GM18517 (cell line): ENCODE data around the gene GLYR1.
"Not testable (repeated sequence)": the region's sequence is repeated elsewhere in the genome, so short reads cannot be mapped to it uniquely, and the experiment has no call there.

Source experiments
- ATAC-seq: cut with Tn5 transposase; IDR thresholded peaks from one replicate; pipeline ENCODE4 v1.9.1; 2021; ENCODE audit warnings: mild to moderate bottlenecking, moderate library complexity; ENCODE audit not compliant: unreplicated experiment

Gene GLYR1

DNA sequence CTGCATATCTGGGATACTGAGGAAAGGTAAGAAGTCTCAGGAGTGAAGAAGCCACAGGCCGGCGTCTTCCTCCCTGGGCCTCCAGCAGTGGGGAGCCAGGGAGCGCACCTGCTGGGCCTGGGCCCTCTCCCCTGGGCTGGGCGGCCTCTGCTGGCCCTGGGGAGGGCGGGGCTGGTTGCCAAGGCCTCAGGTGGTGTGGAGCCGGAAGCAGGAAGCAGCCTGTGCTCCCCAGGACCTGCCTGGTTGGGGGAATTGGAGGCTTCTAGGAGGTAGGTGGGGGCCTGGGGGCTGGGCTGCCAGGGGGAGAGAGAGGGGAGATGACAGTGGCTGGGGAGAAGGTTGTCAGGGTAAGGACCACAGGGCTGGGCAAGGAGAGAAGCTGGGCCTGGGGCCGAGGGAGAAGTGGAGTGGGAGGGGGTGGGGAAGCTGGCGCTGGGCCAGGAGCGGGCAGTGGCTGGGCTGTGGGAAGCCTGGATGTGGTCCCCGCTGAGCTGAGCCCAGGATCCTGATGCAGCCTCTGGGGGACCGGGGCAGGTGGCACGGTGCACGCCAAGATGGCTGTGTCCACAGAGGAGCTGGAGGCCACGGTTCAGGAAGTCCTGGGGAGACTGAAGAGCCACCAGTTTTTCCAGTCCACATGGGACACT lies 51.8 kb downstream of the GLYR1 start, which contains the start of gene SMIM22:
TSS of gene SMIM22 (plus strand) at position 189 of the 647 bp plus-strand sequence. CDS start at position 555, 366 bp downstream.
- no peak for ATAC-seq

GRCh38 chr16:4792951-4793513 lies 54.1 kb downstream of the GLYR1 start:
- ATAC-seq = no peak

GRCh38 chr16:4790871-4791270 lies 56.2 kb downstream of the GLYR1 start:
- no peak for ATAC-seq

DNA sequence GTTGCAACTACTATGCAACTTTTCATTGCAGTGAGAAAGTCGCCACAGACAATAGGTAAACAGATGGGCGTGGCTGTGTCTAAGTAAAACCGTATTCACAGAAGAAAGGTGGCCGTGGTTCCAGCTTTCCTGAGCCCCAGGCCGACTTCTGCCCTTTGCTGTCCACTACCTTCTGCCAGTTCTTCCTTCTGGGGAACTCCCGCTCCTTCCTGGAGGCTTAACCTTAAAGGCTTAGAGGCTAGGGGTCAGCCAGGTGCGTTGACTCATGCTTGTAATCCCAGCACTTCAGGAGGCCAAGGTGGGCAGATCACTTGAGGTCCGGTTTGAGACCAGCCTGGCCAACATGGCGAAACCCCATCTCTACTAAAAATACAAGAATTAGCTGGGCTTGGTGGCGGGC lies 56.8 kb downstream of the GLYR1 start:
- no peak for ATAC-seq

DNA sequence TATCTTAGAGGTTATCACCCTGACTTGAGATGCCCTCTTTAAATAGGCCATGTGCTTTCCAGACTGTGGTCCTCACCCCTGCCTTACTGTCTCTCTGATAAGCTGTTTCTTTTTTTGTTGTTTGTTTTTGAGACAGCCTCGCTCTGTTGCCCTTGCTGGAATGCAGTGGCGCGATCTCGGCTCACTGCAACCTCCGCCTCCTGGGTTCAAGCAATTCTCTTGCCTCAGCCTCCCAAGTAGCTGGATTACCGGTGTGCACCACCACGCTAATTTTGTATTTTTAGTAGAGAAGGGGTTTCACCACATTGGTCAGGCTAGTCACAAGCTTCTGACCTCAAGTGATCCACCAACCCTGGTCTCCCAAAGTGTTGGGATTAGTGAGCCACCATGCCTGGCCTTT lies 58.2 kb downstream of the GLYR1 start:
- ATAC-seq = no peak

GRCh38 chr16:4788489-4788889 lies 58.6 kb downstream of the GLYR1 start:
- no peak for ATAC-seq

GRCh38 chr16:4787627-4788482 lies 59.2 kb downstream of the GLYR1 start, which contains the start of gene SEPTIN12:
Gene SEPTIN12, minus strand, starts transcription at chr16:4788345. Its CDS starts 700 bp downstream, at chr16:4787645.
- ATAC-seq = no peak

GRCh38 chr16:4787068-4787467 lies 60.0 kb downstream of the GLYR1 start:
- no peak for ATAC-seq

GRCh38 chr16:4785758-4786433 lies 61.2 kb downstream of the GLYR1 start:
- no peak for ATAC-seq

DNA sequence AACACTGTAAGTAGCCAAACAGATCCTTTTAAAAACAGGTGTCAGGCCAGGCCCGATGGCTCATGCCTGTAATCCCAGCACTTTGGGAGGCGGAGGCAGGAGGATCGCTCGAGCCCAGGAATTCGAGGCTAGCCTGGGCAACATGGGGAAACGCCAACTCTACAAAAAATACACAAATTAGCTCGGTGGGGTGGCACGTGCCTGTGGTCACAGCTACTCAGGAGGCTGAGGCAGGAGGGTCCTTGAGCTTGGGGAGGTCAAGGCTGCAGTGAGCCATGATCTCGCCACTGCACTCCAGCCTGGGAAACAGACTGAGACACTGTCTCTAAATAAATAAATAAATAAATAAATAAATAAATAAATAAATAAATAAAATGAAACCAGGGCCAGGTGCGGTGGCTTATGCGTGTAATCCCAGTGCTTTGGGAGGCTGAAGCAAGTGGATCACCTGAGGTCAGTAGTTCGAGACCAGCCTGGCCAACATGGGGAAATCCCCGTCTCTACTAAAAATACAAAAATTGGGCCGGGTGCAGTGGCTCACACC lies 62.6 kb downstream of the GLYR1 start:
- not testable (repeated sequence) for ATAC-seq

DNA sequence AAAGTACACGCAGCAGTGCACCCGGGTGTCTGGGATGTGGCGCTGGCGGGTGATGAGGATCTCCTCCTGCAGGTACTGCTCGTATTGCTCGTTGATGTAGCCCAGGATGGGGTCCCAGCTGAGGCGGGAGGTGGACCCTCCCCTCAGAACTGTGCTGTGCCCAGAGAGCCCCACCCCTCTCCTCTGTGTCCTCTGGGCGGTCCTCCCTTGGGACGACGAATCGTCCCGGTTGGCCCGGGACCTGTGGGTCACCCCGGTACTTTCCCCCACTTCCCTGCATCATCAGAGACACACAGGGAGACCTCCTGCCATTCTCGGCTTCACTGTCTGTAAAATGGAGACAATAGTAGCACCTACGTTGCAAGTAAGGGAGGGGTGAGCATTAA lies 63.1 kb downstream of the GLYR1 start:
- ATAC-seq = no peak

DNA sequence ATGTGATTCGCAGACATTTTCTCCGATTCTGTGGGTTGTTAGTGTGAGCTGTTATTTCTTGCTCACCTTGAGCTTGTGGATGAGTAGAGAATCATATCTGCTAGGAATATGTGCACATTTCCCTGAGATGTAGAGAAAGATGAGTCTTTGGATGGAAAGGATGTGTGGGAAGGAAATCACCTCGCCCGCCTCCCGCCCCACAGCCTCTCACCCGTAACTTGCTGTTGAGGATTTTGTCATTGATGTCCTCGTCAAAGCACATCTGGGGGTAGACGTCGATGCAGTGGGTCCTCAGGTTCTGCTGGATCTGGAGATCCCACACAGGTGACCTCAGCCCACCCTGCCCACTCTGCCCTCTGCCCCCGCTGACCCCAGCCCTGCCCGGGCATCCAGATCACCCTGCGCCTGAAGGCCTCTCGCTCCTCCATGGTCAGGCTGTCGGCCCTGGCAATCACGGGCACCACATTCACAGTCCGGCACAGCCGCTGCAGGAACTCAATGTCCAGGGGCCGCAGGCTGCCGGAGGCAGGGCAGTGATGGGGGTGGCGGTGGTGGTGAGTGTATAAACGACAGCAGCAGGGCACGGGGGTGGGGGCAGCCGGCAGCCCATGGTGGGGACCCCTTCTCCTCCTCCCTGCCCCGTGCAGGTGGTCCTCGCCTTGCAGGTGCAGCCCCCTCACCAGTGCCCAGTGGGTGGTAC lies 63.7 kb downstream of the GLYR1 start:
- no peak for ATAC-seq

DNA sequence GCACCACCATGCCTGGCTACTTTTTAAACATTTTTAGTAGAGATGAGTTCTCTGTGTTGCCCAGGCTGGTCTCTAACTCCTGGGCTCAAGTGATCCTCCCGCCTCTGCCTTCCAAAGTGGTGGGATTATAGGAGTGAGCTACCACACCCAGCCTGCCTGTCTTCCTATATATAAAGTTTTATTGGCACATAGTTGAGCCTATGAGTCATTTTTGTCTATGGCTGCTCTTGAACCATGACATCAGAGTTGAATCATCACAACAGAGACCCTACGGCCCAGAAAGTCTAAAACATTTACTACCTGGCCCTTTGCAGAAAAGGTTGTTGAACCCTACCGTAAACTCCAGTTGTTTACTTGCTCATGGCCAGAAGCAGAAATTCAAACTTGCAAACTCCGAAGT lies 66.9 kb downstream of the GLYR1 start:
- ATAC-seq = no peak

DNA sequence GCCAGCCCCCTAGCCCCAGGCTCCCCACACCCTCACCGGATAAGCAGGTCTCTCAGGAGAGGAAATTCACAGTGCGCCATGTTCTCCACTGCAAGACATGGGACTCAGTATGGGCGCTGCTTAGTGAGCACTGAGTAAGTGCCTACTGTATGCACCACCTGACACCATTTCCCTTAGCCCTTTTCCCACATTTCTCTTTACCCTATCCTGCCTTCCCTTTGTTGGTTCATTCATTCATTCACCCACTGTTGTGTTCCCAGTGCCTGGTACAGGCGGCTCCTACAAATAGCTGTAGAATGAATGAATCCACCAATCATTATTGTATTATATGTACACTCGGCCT lies 69.1 kb downstream of the GLYR1 start:
- ATAC-seq = no peak

DNA sequence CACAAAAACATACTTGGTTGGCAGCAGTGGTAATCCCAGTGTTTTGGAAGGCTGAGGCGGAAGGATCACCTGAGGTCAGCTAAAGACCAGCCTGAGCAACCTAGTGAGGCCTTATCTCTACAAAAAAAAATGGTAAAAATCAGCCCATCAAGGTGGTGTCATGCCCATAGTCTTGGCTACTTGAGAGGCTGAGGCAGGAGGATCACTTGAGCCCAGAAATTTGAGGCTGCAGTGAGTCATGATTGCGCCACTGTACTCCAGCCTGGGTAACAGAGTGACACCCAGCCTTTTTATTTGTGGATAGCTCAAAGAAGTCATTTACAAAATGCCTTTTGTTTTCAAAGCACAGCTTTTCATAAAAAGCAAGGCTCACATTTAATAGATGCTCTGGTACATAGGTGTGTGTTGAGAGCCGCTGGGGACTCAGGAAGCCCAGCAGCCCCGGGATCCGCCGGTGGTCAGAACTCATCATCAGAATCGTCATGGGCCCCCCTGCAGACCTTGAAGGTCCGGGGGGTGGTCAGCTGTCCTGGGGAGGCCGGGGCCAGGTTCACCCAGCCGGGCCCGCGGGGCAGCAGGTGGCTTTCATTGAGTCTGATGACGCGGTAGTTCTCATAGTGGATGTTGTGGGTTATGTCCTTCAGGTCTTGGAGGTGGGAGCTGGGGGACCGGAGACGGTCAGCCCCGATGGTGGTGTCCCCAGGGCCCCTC lies 69.6 kb downstream of the GLYR1 start:
- no peak for ATAC-seq

GRCh38 chr16:4776141-4776705 lies 70.9 kb downstream of the GLYR1 start:
- ATAC-seq = no peak

- ATAC-seq = no peak
Measured at GRCh38 chr16:4775005-4775404, 72.1 kb downstream of the GLYR1 start.

- no peak for ATAC-seq
Measured at GRCh38 chr16:4772351-4772750, 74.7 kb downstream of the GLYR1 start.

GRCh38 chr16:4771646-4772045 lies 75.4 kb downstream of the GLYR1 start:
- ATAC-seq = no peak

DNA sequence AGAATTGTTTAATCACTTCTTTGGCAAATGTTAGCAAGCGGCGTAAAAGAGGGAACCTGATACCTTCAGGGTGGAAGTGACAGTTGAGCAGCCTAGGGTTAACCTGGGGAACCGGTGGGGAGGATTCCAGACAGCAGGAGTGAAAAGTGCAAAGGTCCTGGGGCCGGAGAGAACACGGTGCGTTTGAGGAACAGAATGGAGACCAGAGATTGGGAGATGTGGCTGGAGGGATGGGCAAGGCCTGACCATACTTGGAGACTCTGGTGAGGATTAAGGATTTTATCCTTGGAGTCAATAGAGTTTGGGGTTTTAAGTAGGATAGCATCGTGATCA lies 77.8 kb downstream of the GLYR1 start:
- ATAC-seq = no peak
